ENCODE data around the gene ZNF598.

DNA sequence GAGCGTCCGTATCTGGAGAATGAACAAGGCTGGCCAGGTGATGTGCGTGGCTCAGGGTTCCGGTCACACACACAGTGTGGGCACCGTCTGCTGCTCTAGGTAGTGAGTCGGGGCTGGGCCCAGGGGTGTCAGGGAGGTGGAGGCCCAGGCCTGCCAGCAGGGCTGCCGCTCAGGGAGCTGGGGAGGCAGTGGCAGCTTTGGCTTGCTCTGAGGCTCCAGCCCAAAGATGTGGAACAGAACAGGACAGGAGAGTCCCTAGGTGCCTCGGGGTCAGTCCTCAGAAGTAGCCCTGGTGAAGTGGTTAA lies 33.5 kb downstream of the ZNF598 start:
- TF ChIP-seq, protein P1, sequence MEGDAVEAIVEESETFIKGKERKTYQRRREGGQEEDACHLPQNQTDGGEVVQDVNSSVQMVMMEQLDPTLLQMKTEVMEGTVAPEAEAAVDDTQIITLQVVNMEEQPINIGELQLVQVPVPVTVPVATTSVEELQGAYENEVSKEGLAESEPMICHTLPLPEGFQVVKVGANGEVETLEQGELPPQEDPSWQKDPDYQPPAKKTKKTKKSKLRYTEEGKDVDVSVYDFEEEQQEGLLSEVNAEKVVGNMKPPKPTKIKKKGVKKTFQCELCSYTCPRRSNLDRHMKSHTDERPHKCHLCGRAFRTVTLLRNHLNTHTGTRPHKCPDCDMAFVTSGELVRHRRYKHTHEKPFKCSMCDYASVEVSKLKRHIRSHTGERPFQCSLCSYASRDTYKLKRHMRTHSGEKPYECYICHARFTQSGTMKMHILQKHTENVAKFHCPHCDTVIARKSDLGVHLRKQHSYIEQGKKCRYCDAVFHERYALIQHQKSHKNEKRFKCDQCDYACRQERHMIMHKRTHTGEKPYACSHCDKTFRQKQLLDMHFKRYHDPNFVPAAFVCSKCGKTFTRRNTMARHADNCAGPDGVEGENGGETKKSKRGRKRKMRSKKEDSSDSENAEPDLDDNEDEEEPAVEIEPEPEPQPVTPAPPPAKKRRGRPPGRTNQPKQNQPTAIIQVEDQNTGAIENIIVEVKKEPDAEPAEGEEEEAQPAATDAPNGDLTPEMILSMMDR (IDR thresholded peaks at IDR 0.05): no peak
- TF ChIP-seq GABPA (IDR thresholded peaks at IDR 0.05; ENCODE audit: low read depth): no peak

Data from SK-N-SH (cell line).